Prostate gland (tissue), 2 donors: ENCODE data around the gene GPAM.

Experiments used
- POLR2A ChIP-seq: fragments of 450-650 bp; IDR thresholded peaks from one replicate; pipeline ENCODE4 v1.6.1; 2016; ENCODE audit warnings: antibody characterized with exemption, mild to moderate bottlenecking
- POLR2AphosphoS5 ChIP-seq: sonication (generic); formaldehyde crosslinking; IDR thresholded peaks from one replicate; pipeline ENCODE4 v1.6.1; 2017; ENCODE audit warnings: antibody characterized with exemption
- TF ChIP-seq, protein P1 (sequence below), 4 experiments: fragments of 200-600 bp in 2 of 4; fragments of 450-650 bp in 2 of 4; sonication (generic) in 2 of 4; IDR thresholded peaks; 1 replicate in 3 of 4; 2 replicates in 1 of 4; pipeline ENCODE4 v1.5.1; 2016 to 2019; ENCODE audit warnings: antibody characterized with exemption in 4 of 4, mild to moderate bottlenecking in 2 of 4, moderate library complexity in 2 of 4

DNA sequence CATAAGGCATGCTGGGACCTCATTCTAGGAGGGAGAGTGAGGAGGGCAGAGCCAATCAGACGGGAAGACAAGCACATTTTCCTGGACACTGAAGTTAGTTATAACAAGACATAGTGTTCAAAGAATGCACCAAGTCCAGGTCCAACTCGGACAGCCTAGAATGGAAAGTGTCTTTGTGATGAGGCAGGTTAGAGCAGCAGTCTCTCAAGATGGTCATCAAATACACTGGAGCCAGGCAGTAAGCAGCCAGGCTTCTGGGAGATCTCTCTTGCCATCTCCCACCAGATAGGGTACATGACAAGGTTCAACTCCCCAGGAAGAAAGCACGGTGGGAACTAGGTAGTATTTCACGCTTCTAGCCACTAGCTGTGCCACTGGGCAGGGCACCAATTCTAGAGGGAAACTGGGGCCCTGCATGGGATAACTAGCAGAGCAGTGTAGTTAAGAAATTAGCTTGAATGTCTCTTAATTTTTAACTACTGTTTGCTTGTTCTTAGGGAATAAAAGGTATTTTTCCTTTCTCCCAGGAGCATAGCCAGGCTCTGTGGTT lies 7.6 kb upstream of the GPAM start:
- TF ChIP-seq POLR2AphosphoS5 = no peak
- TF ChIP-seq, protein P1, sequence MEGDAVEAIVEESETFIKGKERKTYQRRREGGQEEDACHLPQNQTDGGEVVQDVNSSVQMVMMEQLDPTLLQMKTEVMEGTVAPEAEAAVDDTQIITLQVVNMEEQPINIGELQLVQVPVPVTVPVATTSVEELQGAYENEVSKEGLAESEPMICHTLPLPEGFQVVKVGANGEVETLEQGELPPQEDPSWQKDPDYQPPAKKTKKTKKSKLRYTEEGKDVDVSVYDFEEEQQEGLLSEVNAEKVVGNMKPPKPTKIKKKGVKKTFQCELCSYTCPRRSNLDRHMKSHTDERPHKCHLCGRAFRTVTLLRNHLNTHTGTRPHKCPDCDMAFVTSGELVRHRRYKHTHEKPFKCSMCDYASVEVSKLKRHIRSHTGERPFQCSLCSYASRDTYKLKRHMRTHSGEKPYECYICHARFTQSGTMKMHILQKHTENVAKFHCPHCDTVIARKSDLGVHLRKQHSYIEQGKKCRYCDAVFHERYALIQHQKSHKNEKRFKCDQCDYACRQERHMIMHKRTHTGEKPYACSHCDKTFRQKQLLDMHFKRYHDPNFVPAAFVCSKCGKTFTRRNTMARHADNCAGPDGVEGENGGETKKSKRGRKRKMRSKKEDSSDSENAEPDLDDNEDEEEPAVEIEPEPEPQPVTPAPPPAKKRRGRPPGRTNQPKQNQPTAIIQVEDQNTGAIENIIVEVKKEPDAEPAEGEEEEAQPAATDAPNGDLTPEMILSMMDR (IDR thresholded peaks at IDR 0.05) = no peak
- no peak for TF ChIP-seq POLR2A
